Measurements from ENCODE around the gene SLC39A10. TPM values are rescaled to one million over a fixed set of nuclear protein-coding genes. Genes with fewer than 3 reads are reported as not detected.

SLC39A10 gene
- total and polyA plus RNA-seq, 9 of the 15 experiments (the other 6 are each of a cell fraction or from before 2014, with no cell fraction given): 12.5 to 40.1 (median 23.1) TPM

DNA sequence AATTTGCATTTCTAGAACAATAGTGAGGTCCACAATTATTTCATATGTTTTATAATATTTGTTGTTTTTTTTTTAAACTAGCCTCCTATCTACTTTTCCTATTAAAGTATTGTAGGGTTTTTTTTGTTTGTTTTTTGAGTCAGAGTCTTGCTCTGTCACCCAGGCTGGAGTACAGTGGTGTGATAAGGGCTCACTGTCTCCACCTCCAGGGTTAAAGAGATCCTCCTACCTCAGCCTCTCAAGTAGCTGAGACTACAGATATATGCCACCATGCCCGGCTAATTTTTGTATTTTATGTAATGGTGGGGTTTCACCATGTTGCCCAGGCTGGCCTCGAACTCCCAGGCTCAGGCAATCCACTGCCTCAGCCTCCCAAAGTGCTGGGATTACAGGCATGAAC, 122.5 kb downstream of the SLC39A10 start:
- TF ChIP-seq, protein P1, sequence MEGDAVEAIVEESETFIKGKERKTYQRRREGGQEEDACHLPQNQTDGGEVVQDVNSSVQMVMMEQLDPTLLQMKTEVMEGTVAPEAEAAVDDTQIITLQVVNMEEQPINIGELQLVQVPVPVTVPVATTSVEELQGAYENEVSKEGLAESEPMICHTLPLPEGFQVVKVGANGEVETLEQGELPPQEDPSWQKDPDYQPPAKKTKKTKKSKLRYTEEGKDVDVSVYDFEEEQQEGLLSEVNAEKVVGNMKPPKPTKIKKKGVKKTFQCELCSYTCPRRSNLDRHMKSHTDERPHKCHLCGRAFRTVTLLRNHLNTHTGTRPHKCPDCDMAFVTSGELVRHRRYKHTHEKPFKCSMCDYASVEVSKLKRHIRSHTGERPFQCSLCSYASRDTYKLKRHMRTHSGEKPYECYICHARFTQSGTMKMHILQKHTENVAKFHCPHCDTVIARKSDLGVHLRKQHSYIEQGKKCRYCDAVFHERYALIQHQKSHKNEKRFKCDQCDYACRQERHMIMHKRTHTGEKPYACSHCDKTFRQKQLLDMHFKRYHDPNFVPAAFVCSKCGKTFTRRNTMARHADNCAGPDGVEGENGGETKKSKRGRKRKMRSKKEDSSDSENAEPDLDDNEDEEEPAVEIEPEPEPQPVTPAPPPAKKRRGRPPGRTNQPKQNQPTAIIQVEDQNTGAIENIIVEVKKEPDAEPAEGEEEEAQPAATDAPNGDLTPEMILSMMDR (IDR thresholded peaks at IDR 0.05 in 2 of 3, conservative IDR thresholded peaks at IDR 0.05 in 1 of 3; ENCODE audit: insufficient read depth in 2 of 3, low read depth in 1 of 3, low read length in 3 of 3): peak in 1 of 3 experiments; percentile 17; a peak in 1 of 6 replicates
- TF ChIP-seq, protein P2, sequence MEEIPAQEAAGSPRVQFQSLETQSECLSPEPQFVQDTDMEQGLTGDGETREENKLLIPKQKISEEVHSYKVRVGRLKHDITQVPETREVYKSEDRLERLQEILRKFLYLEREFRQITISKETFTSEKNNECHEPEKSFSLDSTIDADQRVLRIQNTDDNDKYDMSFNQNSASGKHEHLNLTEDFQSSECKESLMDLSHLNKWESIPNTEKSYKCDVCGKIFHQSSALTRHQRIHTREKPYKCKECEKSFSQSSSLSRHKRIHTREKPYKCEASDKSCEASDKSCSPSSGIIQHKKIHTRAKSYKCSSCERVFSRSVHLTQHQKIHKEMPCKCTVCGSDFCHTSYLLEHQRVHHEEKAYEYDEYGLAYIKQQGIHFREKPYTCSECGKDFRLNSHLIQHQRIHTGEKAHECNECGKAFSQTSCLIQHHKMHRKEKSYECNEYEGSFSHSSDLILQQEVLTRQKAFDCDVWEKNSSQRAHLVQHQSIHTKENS (CRISPR knock-in tag; IDR thresholded peaks at IDR 0.05): no peak
- 0 out of 4 replicates have a peak, but pooled peaks of 1 of the 2 experiments have one; percentile 22 for TF ChIP-seq RAD21 (CRISPR knock-in tag; conservative IDR thresholded peaks at IDR 0.05 in 1 of 2, IDR thresholded peaks at IDR 0.05 in 1 of 2)
- Histone ChIP-seq H4K20me1 (replicated peaks; ENCODE audit: control insufficient read depth, insufficient read depth, low read length) (no peaks in the 10 kb centered on the region), H3K79me2 (ENCODE audit: control insufficient read depth, insufficient read depth, low read length) (no peaks in the 10 kb centered on the region), H3K36me3 (ENCODE audit: control insufficient read depth, insufficient read depth, low read length) (no peaks in the 10 kb centered on the region), H3K4me3 (no peak overlapping the region), H3K27me3 (ENCODE audit: control insufficient read depth in 2 of 2, insufficient read depth in 2 of 2, low read length in 2 of 2) (no peaks in the 10 kb centered on the region), H3K27ac (ENCODE audit: extremely low read depth, low read depth, low read length) (no peak overlapping the region), H3K9me1 (ENCODE audit: control insufficient read depth, insufficient read depth, low read length) (no peaks in the 10 kb centered on the region), H2AFZ (ENCODE audit: low read depth, low read length) (0 out of 2 replicates have a peak overlapping the region, but pooled peaks have one; percentile 31), H3K9ac (ENCODE audit: insufficient read depth in 1 of 2, low read depth in 2 of 2, low read length in 2 of 2) (no peak overlapping the region), H3K4me2 (ENCODE audit: insufficient read depth, low read length) (no peak overlapping the region), H3K9me3 (replicated peaks; ENCODE audit: control insufficient read depth, insufficient read depth, low read depth, low read length) (no peaks in the 10 kb centered on the region), H3K4me1 (replicated peaks in 1 of 2; ENCODE audit: control insufficient read depth in 2 of 2, insufficient read depth in 2 of 2, low read length in 2 of 2) (no peaks in the 10 kb centered on the region; a peak in 1 of 5 replicates)
- DNase-seq (ENCODE audit: extremely low read depth in 1 of 4, low spot score in 3 of 4) (peak in 1 of 4 experiments; percentile 50), FAIRE-seq (peak; percentile 59), ATAC-seq (peak; percentile 95)
- ChIA-PET CTCF (ENCODE audit: low intra/inter-chr PET ratio) (no interaction called here), POLR2A (no interaction called here)
- BruUV-seq (replicated peaks): no TSS peak
- intact Hi-C loops (cut with micrococcal nuclease): no loop called here
- in situ Hi-C loops (cut with MboI): no loop called here
- 5% methylated on average over 2 of the region's 2 CpGs for WGBS (ENCODE audit: insufficient coverage, low coverage, missing lambda C conversion rate)

Data from K562 (cell line).